Fibroblast of lung (primary cell): ENCODE data around the gene GDPD1. TPM values are rescaled to one million over a fixed set of nuclear protein-coding genes. Genes with fewer than 3 reads are reported as not detected.

Source experiments
- DNase-seq, 2 donors: peaks; one replicate each; pipeline versions ENCODE4 v3.0.0 to v3.0.0-alpha.2; 2010; ENCODE audit warnings: low read depth in 2 of 2
- H2AFZ ChIP-seq: 2 replicates; pipeline ENCODE4 v1.5.1; 2012; ENCODE audit warnings: low read length, control low read depth, inconsistent platforms
- H3K27ac ChIP-seq: 2 replicates; pipeline ENCODE4 v1.5.1; 2011; ENCODE audit warnings: low read length, control low read depth; ENCODE audit not compliant: insufficient read depth
- H3K27me3 ChIP-seq: 2 replicates; pipeline ENCODE4 v1.5.1; 2011; ENCODE audit warnings: mild to moderate bottlenecking, low read length; ENCODE audit not compliant: control insufficient read depth, insufficient read depth
- H3K36me3 ChIP-seq: 2 replicates; pipeline ENCODE4 v1.5.1; 2011; ENCODE audit warnings: low read length; ENCODE audit not compliant: control insufficient read depth, insufficient read depth
- H3K4me1 ChIP-seq: 2 replicates; pipeline ENCODE4 v1.5.1; 2011; ENCODE audit warnings: low read length; ENCODE audit not compliant: control insufficient read depth, insufficient read depth; ENCODE audit errors: extremely low read depth
- H3K4me2 ChIP-seq: 2 replicates; pipeline ENCODE4 v1.5.1; 2011; ENCODE audit warnings: low read length, control low read depth; ENCODE audit not compliant: insufficient read depth; ENCODE audit errors: extremely low read depth
- H3K4me3 ChIP-seq, 4 experiments: fragments of 200-600 bp in 1 of 4; sonication (generic) in 1 of 4; replicated peaks in 1 of 4; 2 replicates each; pipeline ENCODE4 v1.5.1; 2011 to 2016; ENCODE audit warnings: low read length in 4 of 4, low read depth in 3 of 4, mild to moderate bottlenecking in 3 of 4, control low read depth in 2 of 4, inconsistent platforms in 1 of 4, mixed read lengths in 1 of 4; ENCODE audit not compliant: insufficient read depth in 1 of 4; ENCODE audit errors: control extremely low read depth in 1 of 4
- H3K79me2 ChIP-seq: 2 replicates; pipeline ENCODE4 v1.5.1; 2012; ENCODE audit warnings: mild to moderate bottlenecking, low read length, inconsistent platforms; ENCODE audit not compliant: control insufficient read depth, insufficient read depth
- H3K9ac ChIP-seq: 2 replicates; pipeline ENCODE4 v1.5.1; 2011; ENCODE audit warnings: mild to moderate bottlenecking, low read length, control low read depth; ENCODE audit not compliant: insufficient read depth
- H3K9me3 ChIP-seq: 2 replicates; pipeline ENCODE4 v1.5.1; 2012; ENCODE audit warnings: low read depth, low read length; ENCODE audit not compliant: control insufficient read depth, insufficient read depth
- H4K20me1 ChIP-seq: 2 replicates; pipeline ENCODE4 v1.5.1; 2011; ENCODE audit warnings: low read length; ENCODE audit not compliant: control insufficient read depth, insufficient read depth; ENCODE audit errors: extremely low read depth
- CTCF ChIP-seq, 2 donors: IDR thresholded peaks in 1 of 2; conservative IDR thresholded peaks in 1 of 2; 1 replicate in 1 of 2; 2 replicates in 1 of 2; pipeline ENCODE4 v1.5.1; 2011 to 2012; ENCODE audit warnings: low read length in 2 of 2, control low read depth in 1 of 2, inconsistent platforms in 1 of 2, low read depth in 1 of 2, mild to moderate bottlenecking in 1 of 2
- EZH2 ChIP-seq: IDR thresholded peaks from 2 replicates; pipeline ENCODE4 v1.5.1; 2012; ENCODE audit warnings: low read length, control low read depth, mild to moderate bottlenecking; ENCODE audit errors: missing control alignments
- polyA plus RNA-seq, 2 donors: library from polyadenylated mRNA; depleted of rRNA in 1 of 2; stranded (reverse) in 1 of 2; unstranded in 1 of 2; fragments of >200 nt; gene quantifications; 2 replicates each; pipeline ENCODE4 v1.2.1, GENCODE V29; 2011 to 2012; ENCODE audit warnings: missing spikeins in 1 of 2
- total RNA-seq: library from RNA; depleted of rRNA; stranded (reverse); fragments of >200 nt; gene quantifications from 2 replicates; pipeline ENCODE4 v1.2.1, GENCODE V29; 2014

GDPD1 gene
- total and polyA plus RNA-seq, 2 donors (not counting 1 experiment from before 2014, with no cell fraction given) = 0.44 to 1.3 TPM

GRCh38 chr17:59230764-59231163, 10.5 kb downstream of the GDPD1 start:
- Histone ChIP-seq H3K27ac (no peak overlapping the region), H3K9me3 (no peaks in the 10 kb centered on the region), H3K4me2 (no peak overlapping the region), H2AFZ (no peak overlapping the region), H3K27me3 (no peaks in the 10 kb centered on the region), H3K9ac (no peak overlapping the region), H3K36me3 (no peaks in the 10 kb centered on the region), H4K20me1 (no peaks in the 10 kb centered on the region), H3K4me1 (no peaks in the 10 kb centered on the region), H3K79me2 (no peaks in the 10 kb centered on the region), H3K4me3 (no peak overlapping the region)
- no peak for DNase-seq
- TF ChIP-seq EZH2 (no peak), CTCF (conservative IDR thresholded peaks at IDR 0.05 in 1 of 2, IDR thresholded peaks at IDR 0.05 in 1 of 2; ENCODE audit: low read depth in 1 of 2, low read length in 2 of 2) (no peak)

- H3K9me3 ChIP-seq = no peaks in the 10 kb centered on the region
- no peak overlapping the region for H3K4me3 ChIP-seq
- H3K9ac ChIP-seq = no peak overlapping the region
- H4K20me1 ChIP-seq = no peaks in the 10 kb centered on the region
- H3K27ac ChIP-seq = no peak overlapping the region
- no peaks in the 10 kb centered on the region for H3K27me3 ChIP-seq
- no peak for TF ChIP-seq CTCF (conservative IDR thresholded peaks at IDR 0.05 in 1 of 2, IDR thresholded peaks at IDR 0.05 in 1 of 2; ENCODE audit: low read depth in 1 of 2, low read length in 2 of 2)
- TF ChIP-seq EZH2 = no peak
- H3K4me2 ChIP-seq = no peak overlapping the region
- H2AFZ ChIP-seq = no peak overlapping the region
- H3K4me1 ChIP-seq = no peaks in the 10 kb centered on the region
- H3K36me3 ChIP-seq = no peaks in the 10 kb centered on the region
- no peaks in the 10 kb centered on the region for H3K79me2 ChIP-seq
- no peak for DNase-seq
Measured at GRCh38 chr17:59234631-59235030, 14.3 kb downstream of the GDPD1 start.

- no peak for TF ChIP-seq EZH2
- TF ChIP-seq CTCF (conservative IDR thresholded peaks at IDR 0.05 in 1 of 2, IDR thresholded peaks at IDR 0.05 in 1 of 2; ENCODE audit: low read depth in 1 of 2, low read length in 2 of 2) = no peak
- no peak for DNase-seq
- Histone ChIP-seq H4K20me1 (no peaks in the 10 kb centered on the region), H3K4me3 (no peak overlapping the region), H2AFZ (no peak overlapping the region), H3K9ac (no peak overlapping the region), H3K4me1 (no peaks in the 10 kb centered on the region), H3K4me2 (no peak overlapping the region), H3K36me3 (no peaks in the 10 kb centered on the region), H3K79me2 (no peaks in the 10 kb centered on the region), H3K9me3 (no peaks in the 10 kb centered on the region), H3K27me3 (no peaks in the 10 kb centered on the region), H3K27ac (no peak overlapping the region)
Measured at GRCh38 chr17:59238906-59239305, 18.6 kb downstream of the GDPD1 start.
